ENCODE data around the gene NOS3.

GRCh38 chr7:151008511-151009323, 17.9 kb downstream of the NOS3 start:
- TF ChIP-seq POLR2A (IDR thresholded peaks at IDR 0.05): no peak
- TF ChIP-seq CTCF (IDR thresholded peaks at IDR 0.05): peak; percentile 64 to 74 (median 68)

Measured in uterus (tissue), 2 donors.